Uterus (tissue), 4 donors: ENCODE measurements around the gene TMEM258. TPM values are rescaled to one million over a fixed set of nuclear protein-coding genes. Genes with fewer than 3 reads are reported as not detected.

Source experiments
- DNase-seq, 2 donors: peaks; one replicate each; pipeline ENCODE4 v3.0.0-alpha.2; 2019 to 2020
- H3K27ac ChIP-seq, 2 donors: fragments of 200-600 bp; sonication (generic); 1 replicate in 1 of 2; 2 replicates in 1 of 2; pipeline ENCODE4 v1.5.1; 2016 to 2018
- H3K27me3 ChIP-seq, 2 donors: fragments of 200-600 bp; sonication (generic); one replicate each; pipeline ENCODE4 v1.5.1; 2018 to 2019; ENCODE audit warnings: control low read depth in 1 of 2
- H3K36me3 ChIP-seq, 2 donors: fragments of 200-600 bp; sonication (generic); one replicate each; pipeline ENCODE4 v1.5.1; 2019; ENCODE audit warnings: control low read depth in 1 of 2
- H3K4me1 ChIP-seq, 2 donors: fragments of 200-600 bp; sonication (generic); one replicate each; pipeline ENCODE4 v1.5.1; 2018 to 2019; ENCODE audit warnings: control low read depth in 1 of 2
- H3K4me3 ChIP-seq, 2 donors: fragments of 200-600 bp; sonication (generic); 1 replicate in 1 of 2; 2 replicates in 1 of 2; pipeline ENCODE4 v1.5.1; 2018 to 2019; ENCODE audit warnings: mild to moderate bottlenecking in 1 of 2
- H3K9me3 ChIP-seq, 2 donors: fragments of 200-600 bp; sonication (generic); one replicate each; pipeline ENCODE4 v1.5.1; 2019; ENCODE audit warnings: control low read depth in 1 of 2
- CTCF ChIP-seq, 4 experiments: fragments of 200-600 bp in 2 of 4; fragments of 450-650 bp in 2 of 4; sonication (generic) in 2 of 4; IDR thresholded peaks; one replicate each; pipeline ENCODE4 v1.5.1; 2016 to 2019; ENCODE audit warnings: antibody characterized with exemption in 4 of 4, mild to moderate bottlenecking in 2 of 4, moderate library complexity in 1 of 4
- POLR2A ChIP-seq, 2 donors: fragments of 450-650 bp; IDR thresholded peaks; one replicate each; pipeline ENCODE4 v1.6.1; 2016; ENCODE audit warnings: antibody characterized with exemption in 2 of 2, mild to moderate bottlenecking in 1 of 2, moderate library complexity in 1 of 2
- intact Hi-C: fragments of 100-400 bp; cut with DNase I; formaldehyde crosslinking; loops from one replicate; pipeline ENCODE4 v1.15.1; 2023; ENCODE audit warnings: low total_unique reads
- total RNA-seq, 4 donors: library from RNA; depleted of rRNA in 3 of 4; stranded (reverse); fragments of >200 nt in 3 of 4; gene quantifications; one replicate each; pipeline versions ENCODE4 v1.1.0 to v1.2.4, GENCODE V29; 2014 to 2023
- donor health status: DM: yes; HTN: yes; CAD: no.

The TMEM258 gene
- total RNA-seq, 4 donors from 2014 or later = 14.6 to 96.9 (median 38.7) TPM

GRCh38 chr11:61783717-61784505, 8.5 kb downstream of the TMEM258 start:
- Histone ChIP-seq H3K36me3 (no peaks in the 10 kb centered on the region), H3K27ac (no peak overlapping the region), H3K4me3 (no peak overlapping the region), H3K27me3 (no peaks in the 10 kb centered on the region), H3K9me3 (no peaks in the 10 kb centered on the region), H3K4me1 (no peaks in the 10 kb centered on the region)
- DNase-seq = no peak
- TF ChIP-seq CTCF (IDR thresholded peaks at IDR 0.05) (no peak), POLR2A (IDR thresholded peaks at IDR 0.05) (no peak)
- intact Hi-C loops = no loop called here

GRCh38 chr11:61782841-61783240, 9.6 kb downstream of the TMEM258 start:
- Histone ChIP-seq H3K4me3 (no peak overlapping the region), H3K27me3 (no peaks in the 10 kb centered on the region), H3K36me3 (no peaks in the 10 kb centered on the region), H3K27ac (no peak overlapping the region), H3K9me3 (no peaks in the 10 kb centered on the region), H3K4me1 (no peaks in the 10 kb centered on the region)
- DNase-seq = no peak
- TF ChIP-seq POLR2A (IDR thresholded peaks at IDR 0.05) = no peak
- no peak for TF ChIP-seq CTCF (IDR thresholded peaks at IDR 0.05)
- intact Hi-C loops = no loop called here

- Histone ChIP-seq H3K27ac (no peak overlapping the region), H3K4me3 (no peak overlapping the region), H3K27me3 (no peaks in the 10 kb centered on the region), H3K36me3 (no peaks in the 10 kb centered on the region), H3K4me1 (no peaks in the 10 kb centered on the region), H3K9me3 (no peaks in the 10 kb centered on the region)
- DNase-seq = no peak
- no peak for TF ChIP-seq POLR2A (IDR thresholded peaks at IDR 0.05)
- no peak for TF ChIP-seq CTCF (IDR thresholded peaks at IDR 0.05)
- intact Hi-C loops = no loop called here
Measured at GRCh38 chr11:61782299-61782698, 10.1 kb downstream of the TMEM258 start.

- no peaks in the 10 kb centered on the region for H3K36me3 ChIP-seq
- no peaks in the 10 kb centered on the region for H3K9me3 ChIP-seq
- H3K27ac ChIP-seq = no peak overlapping the region
- intact Hi-C loops = no loop called here
- TF ChIP-seq CTCF (IDR thresholded peaks at IDR 0.05) (no peak), POLR2A (IDR thresholded peaks at IDR 0.05) (no peak)
- H3K4me1 ChIP-seq = no peaks in the 10 kb centered on the region
- H3K4me3 ChIP-seq = no peak overlapping the region
- no peak for DNase-seq
- no peaks in the 10 kb centered on the region for H3K27me3 ChIP-seq
Measured at GRCh38 chr11:61781585-61781984, 10.8 kb downstream of the TMEM258 start.

- H3K4me3 ChIP-seq = no peak overlapping the region
- no peaks in the 10 kb centered on the region for H3K4me1 ChIP-seq
- DNase-seq = no peak
- H3K27me3 ChIP-seq = no peaks in the 10 kb centered on the region
- H3K9me3 ChIP-seq = no peaks in the 10 kb centered on the region
- intact Hi-C loops = no loop called here
- no peak overlapping the region for H3K27ac ChIP-seq
- H3K36me3 ChIP-seq = no peaks in the 10 kb centered on the region
- TF ChIP-seq POLR2A (IDR thresholded peaks at IDR 0.05) = no peak
- no peak for TF ChIP-seq CTCF (IDR thresholded peaks at IDR 0.05)
Measured at GRCh38 chr11:61780581-61781162, 11.7 kb downstream of the TMEM258 start.
